ENCODE data around the gene PNRC2.

The PNRC2 gene

GRCh38 chr1:23916209-23917131, 43.2 kb upstream of the PNRC2 start:
- H3K4me3 ChIP-seq, result no peak overlapping the region
- no peak for DNase-seq (ENCODE audit: low read depth, low spot score)
- H3K27ac ChIP-seq, result no peak overlapping the region
- TF ChIP-seq POLR2AphosphoS5 (IDR thresholded peaks at IDR 0.05; ENCODE audit: borderline replicate concordance, low read depth, low read length) (no peak), EZH2 (IDR thresholded peaks at IDR 0.05) (no peak), FOXP2 (optimal IDR thresholded peaks at IDR 0.05; ENCODE audit: control extremely low read depth, extremely low read length, insufficient read depth) (no peak)
- H3K36me3 ChIP-seq (ENCODE audit: insufficient read depth, low read length), result no peaks in the 10 kb centered on the region
- no peaks in the 10 kb centered on the region for H3K9me3 ChIP-seq (ENCODE audit: low read depth, low read length)
- H3K9ac ChIP-seq (ENCODE audit: insufficient read length), result no peak overlapping the region

GRCh38 chr1:23922321-23922943, 37.2 kb upstream of the PNRC2 start:
- no peak overlapping the region for H3K4me3 ChIP-seq
- no peak for DNase-seq (ENCODE audit: low read depth, low spot score)
- no peak for TF ChIP-seq POLR2AphosphoS5 (IDR thresholded peaks at IDR 0.05; ENCODE audit: borderline replicate concordance, low read depth, low read length)
- TF ChIP-seq EZH2 (IDR thresholded peaks at IDR 0.05), result no peak
- TF ChIP-seq FOXP2 (optimal IDR thresholded peaks at IDR 0.05; ENCODE audit: control extremely low read depth, extremely low read length, insufficient read depth), result no peak
- no peak overlapping the region for H3K9ac ChIP-seq (ENCODE audit: insufficient read length)
- H3K27ac ChIP-seq, result no peak overlapping the region
- H3K36me3 ChIP-seq (ENCODE audit: insufficient read depth, low read length), result no peaks in the 10 kb centered on the region
- no peaks in the 10 kb centered on the region for H3K9me3 ChIP-seq (ENCODE audit: low read depth, low read length)

DNA sequence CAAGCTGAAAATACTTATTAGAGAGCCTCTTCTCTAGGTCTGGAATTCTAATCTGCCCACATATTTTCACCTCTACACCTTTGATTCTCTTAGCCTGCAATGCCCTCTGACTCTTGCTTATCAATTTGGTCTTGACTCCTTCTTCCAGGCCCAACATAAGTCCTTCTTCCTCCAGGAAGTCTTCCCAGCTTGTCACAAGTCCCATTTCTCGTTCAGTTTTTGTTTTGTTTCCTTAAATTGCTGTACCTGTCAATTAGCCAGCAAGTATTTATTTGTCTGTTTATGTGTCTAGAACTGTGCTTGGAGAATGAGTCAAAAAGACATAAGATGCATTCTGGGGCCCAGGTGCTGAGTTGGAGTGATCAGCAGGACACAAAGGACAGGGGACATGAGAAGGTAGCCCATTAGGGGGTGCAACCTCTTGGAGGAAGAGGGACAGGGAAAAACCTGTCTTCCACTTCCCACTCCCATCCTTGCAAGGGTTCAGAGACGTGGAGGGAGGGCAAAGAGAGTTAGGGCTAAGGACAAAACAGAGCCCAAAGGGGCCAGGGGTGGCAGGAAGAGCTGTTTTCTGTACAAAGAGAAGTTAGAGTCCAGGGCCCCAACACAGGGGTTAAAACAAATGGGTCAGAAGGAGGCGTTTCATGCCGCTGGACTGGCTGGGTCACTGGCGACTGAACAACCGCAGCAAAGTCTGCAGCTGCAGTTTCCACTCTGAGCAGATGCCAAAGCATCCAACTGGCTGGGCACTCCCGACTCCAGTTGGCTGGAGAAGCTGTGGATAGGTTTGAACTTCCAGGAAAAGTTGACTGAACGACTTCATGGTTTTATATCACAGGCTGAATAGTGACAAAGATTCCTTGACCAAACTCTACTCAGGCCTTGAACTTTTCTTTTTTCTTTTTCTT, 35.8 kb upstream of the PNRC2 start:
- TF ChIP-seq FOXP2 (optimal IDR thresholded peaks at IDR 0.05; ENCODE audit: control extremely low read depth, extremely low read length, insufficient read depth) (no peak), EZH2 (IDR thresholded peaks at IDR 0.05) (no peak), POLR2AphosphoS5 (IDR thresholded peaks at IDR 0.05; ENCODE audit: borderline replicate concordance, low read depth, low read length) (no peak)
- no peak overlapping the region for H3K4me3 ChIP-seq
- no peaks in the 10 kb centered on the region for H3K36me3 ChIP-seq (ENCODE audit: insufficient read depth, low read length)
- H3K9ac ChIP-seq (ENCODE audit: insufficient read length), result no peak overlapping the region
- no peaks in the 10 kb centered on the region for H3K9me3 ChIP-seq (ENCODE audit: low read depth, low read length)
- no peak for DNase-seq (ENCODE audit: low read depth, low spot score)
- H3K27ac ChIP-seq, result no peak overlapping the region

GRCh38 chr1:23924601-23925000, 35.0 kb upstream of the PNRC2 start:
- H3K4me3 ChIP-seq, result no peak overlapping the region
- no peak overlapping the region for H3K9ac ChIP-seq (ENCODE audit: insufficient read length)
- no peaks in the 10 kb centered on the region for H3K9me3 ChIP-seq (ENCODE audit: low read depth, low read length)
- TF ChIP-seq POLR2AphosphoS5 (IDR thresholded peaks at IDR 0.05; ENCODE audit: borderline replicate concordance, low read depth, low read length) (no peak), FOXP2 (optimal IDR thresholded peaks at IDR 0.05; ENCODE audit: control extremely low read depth, extremely low read length, insufficient read depth) (no peak), EZH2 (IDR thresholded peaks at IDR 0.05) (no peak)
- H3K36me3 ChIP-seq (ENCODE audit: insufficient read depth, low read length), result no peaks in the 10 kb centered on the region
- H3K27ac ChIP-seq, result no peak overlapping the region
- no peak for DNase-seq (ENCODE audit: low read depth, low spot score)

DNA sequence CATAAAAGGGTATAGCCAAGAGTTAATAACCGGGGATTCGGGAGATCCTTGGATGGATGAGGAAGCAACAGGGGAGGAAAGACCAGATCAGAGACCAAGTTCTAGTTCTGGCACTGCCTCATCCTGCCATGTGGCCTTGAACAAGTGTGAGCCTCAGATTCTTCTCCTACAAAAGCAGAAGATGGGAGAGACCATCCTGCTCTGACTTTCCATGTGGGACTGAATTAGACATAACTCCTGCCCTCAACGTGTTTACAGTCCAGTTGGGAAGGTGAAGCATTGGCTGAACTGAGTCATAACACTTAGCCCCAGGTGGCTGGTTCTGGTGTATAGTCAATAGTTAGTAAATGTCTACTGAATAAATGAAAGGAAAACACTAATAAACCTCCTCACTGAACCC, 34.3 kb upstream of the PNRC2 start:
- no peak overlapping the region for H3K9ac ChIP-seq (ENCODE audit: insufficient read length)
- no peaks in the 10 kb centered on the region for H3K9me3 ChIP-seq (ENCODE audit: low read depth, low read length)
- H3K4me3 ChIP-seq, result no peak overlapping the region
- TF ChIP-seq POLR2AphosphoS5 (IDR thresholded peaks at IDR 0.05; ENCODE audit: borderline replicate concordance, low read depth, low read length) (no peak), FOXP2 (optimal IDR thresholded peaks at IDR 0.05; ENCODE audit: control extremely low read depth, extremely low read length, insufficient read depth) (no peak)
- no peaks in the 10 kb centered on the region for H3K36me3 ChIP-seq (ENCODE audit: insufficient read depth, low read length)
- DNase-seq (ENCODE audit: low read depth, low spot score), result no peak
- no peak overlapping the region for H3K27ac ChIP-seq

DNA sequence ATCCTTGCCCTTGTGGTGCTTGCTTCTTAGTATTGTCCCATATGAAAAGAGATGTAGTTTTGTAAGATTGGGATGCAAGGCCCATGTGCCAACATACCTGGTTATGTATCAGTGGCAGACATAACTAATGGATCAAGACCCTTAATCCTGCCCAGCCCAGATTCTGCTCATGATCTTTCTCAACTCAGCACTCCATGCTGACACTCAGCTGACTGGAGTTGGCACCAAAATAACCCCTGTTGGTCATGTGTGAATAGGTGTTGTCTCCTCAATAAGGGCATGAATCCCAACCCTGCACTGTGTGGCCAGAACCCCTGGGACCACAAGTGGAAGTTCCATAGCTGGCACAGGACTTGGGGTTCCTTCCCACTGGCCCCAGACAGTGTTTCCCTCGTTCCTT, 32.5 kb upstream of the PNRC2 start:
- no peak overlapping the region for H3K9ac ChIP-seq (ENCODE audit: insufficient read length)
- no peaks in the 10 kb centered on the region for H3K9me3 ChIP-seq (ENCODE audit: low read depth, low read length)
- DNase-seq (ENCODE audit: low read depth, low spot score), result no peak
- no peak overlapping the region for H3K27ac ChIP-seq
- TF ChIP-seq POLR2AphosphoS5 (IDR thresholded peaks at IDR 0.05; ENCODE audit: borderline replicate concordance, low read depth, low read length) (no peak), EZH2 (IDR thresholded peaks at IDR 0.05) (no peak), FOXP2 (optimal IDR thresholded peaks at IDR 0.05; ENCODE audit: control extremely low read depth, extremely low read length, insufficient read depth) (no peak)
- H3K36me3 ChIP-seq (ENCODE audit: insufficient read depth, low read length), result no peaks in the 10 kb centered on the region
- no peak overlapping the region for H3K4me3 ChIP-seq

DNA sequence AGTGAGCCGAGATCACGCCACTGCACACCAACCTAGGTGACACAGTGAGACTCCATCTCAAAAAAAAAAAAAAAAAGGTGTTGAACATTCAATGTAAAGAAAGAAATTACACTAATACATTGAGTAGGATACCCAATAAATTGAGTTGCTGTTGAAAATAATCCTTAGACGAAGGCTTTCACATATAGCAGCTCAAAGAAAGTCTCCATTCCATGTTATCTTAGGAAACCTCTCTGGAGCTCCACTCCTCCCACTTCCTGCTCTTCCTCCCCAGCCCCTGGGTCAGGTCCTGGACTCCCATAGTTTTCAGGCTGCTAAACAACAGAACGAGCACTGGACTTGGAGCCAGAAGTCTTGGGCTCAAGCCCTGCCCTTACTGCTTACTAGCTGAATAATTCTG, 30.8 kb upstream of the PNRC2 start:
- DNase-seq (ENCODE audit: low read depth, low spot score), result no peak
- Histone ChIP-seq H3K27ac (no peak overlapping the region), H3K9ac (ENCODE audit: insufficient read length) (no peak overlapping the region), H3K9me3 (ENCODE audit: low read depth, low read length) (no peaks in the 10 kb centered on the region), H3K4me3 (no peak overlapping the region), H3K36me3 (ENCODE audit: insufficient read depth, low read length) (no peaks in the 10 kb centered on the region)
- TF ChIP-seq EZH2 (IDR thresholded peaks at IDR 0.05) (no peak), POLR2AphosphoS5 (IDR thresholded peaks at IDR 0.05; ENCODE audit: borderline replicate concordance, low read depth, low read length) (no peak), FOXP2 (optimal IDR thresholded peaks at IDR 0.05; ENCODE audit: control extremely low read depth, extremely low read length, insufficient read depth) (no peak)

- TF ChIP-seq POLR2AphosphoS5 (IDR thresholded peaks at IDR 0.05; ENCODE audit: borderline replicate concordance, low read depth, low read length), result no peak
- TF ChIP-seq EZH2 (IDR thresholded peaks at IDR 0.05), result no peak
- no peak for TF ChIP-seq FOXP2 (optimal IDR thresholded peaks at IDR 0.05; ENCODE audit: control extremely low read depth, extremely low read length, insufficient read depth)
- no peak overlapping the region for H3K4me3 ChIP-seq
Measured at GRCh38 chr1:23930270-23930669, 29.4 kb upstream of the PNRC2 start.

More at GRCh38 chr1:23930270-23930669, 29.4 kb upstream of the PNRC2 start:
- no peaks in the 10 kb centered on the region for H3K9me3 ChIP-seq (ENCODE audit: low read depth, low read length)
- no peak overlapping the region for H3K9ac ChIP-seq (ENCODE audit: insufficient read length)
- H3K36me3 ChIP-seq (ENCODE audit: insufficient read depth, low read length), result no peaks in the 10 kb centered on the region
- DNase-seq (ENCODE audit: low read depth, low spot score), result no peak
- no peak overlapping the region for H3K27ac ChIP-seq
